Measurements from ENCODE around the gene RUBCNL. TPM values are rescaled to one million over a fixed set of nuclear protein-coding genes. Genes with fewer than 3 reads are reported as not detected.

RUBCNL gene
- total RNA-seq, 1 experiment from 2014 or later = 0.37 TPM

- no peak overlapping the region for H3K4me2 ChIP-seq
- no peak for TF ChIP-seq EZH2 (IDR thresholded peaks at IDR 0.05; ENCODE audit: low read depth)
- TF ChIP-seq CTCF (conservative IDR thresholded peaks at IDR 0.05) = no peak
- no peak overlapping the region for H3K4me3 ChIP-seq
- H3K79me2 ChIP-seq (ENCODE audit: low read depth) = no peaks in the 10 kb centered on the region
- no TSS peak for BruUV-seq (replicated peaks)
- no peaks in the 10 kb centered on the region for H3K4me1 ChIP-seq (replicated peaks; ENCODE audit: insufficient read depth)
- no peaks in the 10 kb centered on the region for H3K27me3 ChIP-seq (ENCODE audit: insufficient read depth, low read depth)
- ChIA-PET CTCF (no interaction called here), POLR2A (ENCODE audit: unreplicated experiment) (no interaction called here)
- no peak overlapping the region for H2AFZ ChIP-seq
- intact Hi-C loops (cut with micrococcal nuclease; ENCODE audit: unreplicated experiment) = no loop called here
- H3K27ac ChIP-seq = no peak overlapping the region
- DNase-seq = no peak
- no peaks in the 10 kb centered on the region for H3K9me3 ChIP-seq (ENCODE audit: insufficient read depth, low read depth)
- H3F3A ChIP-seq (ENCODE audit: insufficient read depth, low read depth) = no peaks in the 10 kb centered on the region
- H3K9me2 ChIP-seq (ENCODE audit: insufficient read depth) = no peaks in the 10 kb centered on the region
- H3K36me3 ChIP-seq (ENCODE audit: low read depth) = no peaks in the 10 kb centered on the region
- no peaks in the 10 kb centered on the region for H4K20me1 ChIP-seq (ENCODE audit: insufficient read depth)
These were observed 66.6 kb downstream of the RUBCNL start for GRCh38 chr13:46320406-46320805.

- Histone ChIP-seq H4K20me1 (ENCODE audit: insufficient read depth) (no peaks in the 10 kb centered on the region), H2AFZ (no peak overlapping the region), H3K9me2 (ENCODE audit: insufficient read depth) (no peaks in the 10 kb centered on the region), H3F3A (ENCODE audit: insufficient read depth, low read depth) (no peaks in the 10 kb centered on the region), H3K4me3 (no peak overlapping the region), H3K79me2 (ENCODE audit: low read depth) (no peaks in the 10 kb centered on the region), H3K9me3 (ENCODE audit: insufficient read depth, low read depth) (no peaks in the 10 kb centered on the region), H3K27me3 (ENCODE audit: insufficient read depth, low read depth) (no peaks in the 10 kb centered on the region; the same call in 1 of the 2 replicates), H3K36me3 (ENCODE audit: low read depth) (no peaks in the 10 kb centered on the region), H3K4me2 (no peak overlapping the region), H3K27ac (no peak overlapping the region), H3K4me1 (replicated peaks; ENCODE audit: insufficient read depth) (no peaks in the 10 kb centered on the region)
- intact Hi-C loops (cut with micrococcal nuclease; ENCODE audit: unreplicated experiment) = no loop called here
- ChIA-PET POLR2A (ENCODE audit: unreplicated experiment) (no interaction called here), CTCF (no interaction called here)
- no peak for TF ChIP-seq CTCF (conservative IDR thresholded peaks at IDR 0.05)
- no peak for TF ChIP-seq EZH2 (IDR thresholded peaks at IDR 0.05; ENCODE audit: low read depth)
- BruUV-seq (replicated peaks) = no TSS peak
- no peak for DNase-seq
These were observed 68.1 kb downstream of the RUBCNL start for GRCh38 chr13:46318986-46319385.

- intact Hi-C loops (cut with micrococcal nuclease; ENCODE audit: unreplicated experiment) = no loop called here
- H2AFZ ChIP-seq = no peak overlapping the region
- CTCF ChIA-PET = no interaction called here
- H3F3A ChIP-seq (ENCODE audit: insufficient read depth, low read depth) = no peaks in the 10 kb centered on the region
- H3K27me3 ChIP-seq (ENCODE audit: insufficient read depth, low read depth) = no peaks in the 10 kb centered on the region; the same call in 1 of the 2 replicates
- no peaks in the 10 kb centered on the region for H3K4me1 ChIP-seq (replicated peaks; ENCODE audit: insufficient read depth)
- POLR2A ChIA-PET (ENCODE audit: unreplicated experiment) = no interaction called here
- no peak for TF ChIP-seq EZH2 (IDR thresholded peaks at IDR 0.05; ENCODE audit: low read depth)
- no peak for TF ChIP-seq CTCF (conservative IDR thresholded peaks at IDR 0.05)
- DNase-seq = no peak
- no peaks in the 10 kb centered on the region for H4K20me1 ChIP-seq (ENCODE audit: insufficient read depth)
- BruUV-seq (replicated peaks) = no TSS peak
- no peaks in the 10 kb centered on the region for H3K9me2 ChIP-seq (ENCODE audit: insufficient read depth)
- H3K4me3 ChIP-seq = no peak overlapping the region
- no peak overlapping the region for H3K27ac ChIP-seq
- no peak overlapping the region for H3K4me2 ChIP-seq
- H3K36me3 ChIP-seq (ENCODE audit: low read depth) = no peaks in the 10 kb centered on the region
- no peaks in the 10 kb centered on the region for H3K79me2 ChIP-seq (ENCODE audit: low read depth)
- H3K9me3 ChIP-seq (ENCODE audit: insufficient read depth, low read depth) = no peaks in the 10 kb centered on the region
These were observed 69.9 kb downstream of the RUBCNL start for GRCh38 chr13:46317120-46317519.
